ENCODE results near the gene SLIT2.

SLIT2 gene

GRCh38 chr4:20279381-20279780 is 27.7 kb downstream of the SLIT2 start:
- Mint-ChIP-seq H3K9me3 (peaks cover 3% of the 10 kb centered on the region), H3K27ac (no peak overlapping the region), H3K4me1 (no peaks in the 10 kb centered on the region), H3K36me3 (no peaks in the 10 kb centered on the region), H3K4me3 (no peak overlapping the region)
- no peak for ATAC-seq
- no peak for DNase-seq (ENCODE audit: low spot score in 2 of 2)

- no peak overlapping the region for H3K27ac Mint-ChIP-seq
- ATAC-seq (no peak), DNase-seq (ENCODE audit: low spot score in 2 of 2) (no peak)
- no peaks in the 10 kb centered on the region for H3K36me3 Mint-ChIP-seq
- no peaks in the 10 kb centered on the region for H3K4me1 Mint-ChIP-seq
- H3K4me3 Mint-ChIP-seq: no peak overlapping the region
- peaks cover 6% of the 10 kb centered on the region for H3K9me3 Mint-ChIP-seq
Observed at GRCh38 chr4:20281453-20281852, 29.7 kb downstream of the SLIT2 start.

- H3K4me3 Mint-ChIP-seq: no peak overlapping the region
- no peaks in the 10 kb centered on the region for H3K36me3 Mint-ChIP-seq
- no peak for DNase-seq (ENCODE audit: low spot score in 2 of 2)
- no peak for ATAC-seq
- H3K4me1 Mint-ChIP-seq: no peaks in the 10 kb centered on the region
- H3K9me3 Mint-ChIP-seq: peaks cover 6% of the 10 kb centered on the region
- no peak overlapping the region for H3K27ac Mint-ChIP-seq
Observed at GRCh38 chr4:20283039-20283438, 31.3 kb downstream of the SLIT2 start.

GRCh38 chr4:20284990-20285389 is 33.3 kb downstream of the SLIT2 start:
- H3K27ac Mint-ChIP-seq: no peak overlapping the region
- H3K36me3 Mint-ChIP-seq: no peaks in the 10 kb centered on the region
- no peaks in the 10 kb centered on the region for H3K4me1 Mint-ChIP-seq
- peaks cover 4% of the 10 kb centered on the region for H3K9me3 Mint-ChIP-seq
- ATAC-seq (no peak), DNase-seq (ENCODE audit: low spot score in 2 of 2) (no peak)
- no peak overlapping the region for H3K4me3 Mint-ChIP-seq

- no peaks in the 10 kb centered on the region for H3K36me3 Mint-ChIP-seq
- no peak for DNase-seq (ENCODE audit: low spot score in 2 of 2)
- H3K4me3 Mint-ChIP-seq: no peak overlapping the region
- H3K27ac Mint-ChIP-seq: no peak overlapping the region
- peaks cover 6% of the 10 kb centered on the region for H3K9me3 Mint-ChIP-seq
- no peak for ATAC-seq
- no peaks in the 10 kb centered on the region for H3K4me1 Mint-ChIP-seq
Observed at GRCh38 chr4:20287246-20287645, 35.5 kb downstream of the SLIT2 start.

- DNase-seq (ENCODE audit: low spot score in 2 of 2) (no peak), ATAC-seq (no peak)
- no peak overlapping the region for H3K4me3 Mint-ChIP-seq
- no peaks in the 10 kb centered on the region for H3K36me3 Mint-ChIP-seq
- no peaks in the 10 kb centered on the region for H3K4me1 Mint-ChIP-seq
- H3K27ac Mint-ChIP-seq: no peak overlapping the region
- H3K9me3 Mint-ChIP-seq: peaks cover 6% of the 10 kb centered on the region
Observed at GRCh38 chr4:20288047-20288650, 36.4 kb downstream of the SLIT2 start.

GRCh38 chr4:20288846-20289512 is 37.3 kb downstream of the SLIT2 start:
- Mint-ChIP-seq H3K4me1 (no peaks in the 10 kb centered on the region), H3K9me3 (peaks cover 6% of the 10 kb centered on the region), H3K27ac (no peak overlapping the region), H3K4me3 (no peak overlapping the region), H3K36me3 (no peaks in the 10 kb centered on the region)
- no peak for ATAC-seq
- DNase-seq (ENCODE audit: low spot score in 2 of 2): no peak

GRCh38 chr4:20289782-20290181 is 38.1 kb downstream of the SLIT2 start:
- no peak overlapping the region for H3K4me3 Mint-ChIP-seq
- H3K36me3 Mint-ChIP-seq: no peaks in the 10 kb centered on the region
- H3K27ac Mint-ChIP-seq: no peak overlapping the region
- DNase-seq (ENCODE audit: low spot score in 2 of 2): no peak
- H3K4me1 Mint-ChIP-seq: no peaks in the 10 kb centered on the region
- H3K9me3 Mint-ChIP-seq: peaks cover 6% of the 10 kb centered on the region
- ATAC-seq: no peak

GRCh38 chr4:20292739-20293138 is 41.0 kb downstream of the SLIT2 start:
- H3K27ac Mint-ChIP-seq: no peak overlapping the region
- no peaks in the 10 kb centered on the region for H3K36me3 Mint-ChIP-seq
- no peak for ATAC-seq
- no peak overlapping the region for H3K4me3 Mint-ChIP-seq
- no peak for DNase-seq (ENCODE audit: low spot score in 2 of 2)
- peaks cover 2% of the 10 kb centered on the region for H3K9me3 Mint-ChIP-seq
- H3K4me1 Mint-ChIP-seq: no peaks in the 10 kb centered on the region

GRCh38 chr4:20297261-20297660 is 45.6 kb downstream of the SLIT2 start:
- Mint-ChIP-seq H3K27ac (no peak overlapping the region), H3K4me3 (no peak overlapping the region), H3K9me3 (peaks cover 2% of the 10 kb centered on the region), H3K36me3 (no peaks in the 10 kb centered on the region), H3K4me1 (no peaks in the 10 kb centered on the region)
- ATAC-seq (no peak), DNase-seq (ENCODE audit: low spot score in 2 of 2) (no peak)

GRCh38 chr4:20297783-20298182 is 46.1 kb downstream of the SLIT2 start:
- no peaks in the 10 kb centered on the region for H3K4me1 Mint-ChIP-seq

GRCh38 chr4:20298455-20298854 is 46.8 kb downstream of the SLIT2 start:
- Mint-ChIP-seq H3K27ac (no peak overlapping the region), H3K4me1 (no peaks in the 10 kb centered on the region), H3K9me3 (peaks cover 5% of the 10 kb centered on the region), H3K4me3 (no peak overlapping the region), H3K36me3 (no peaks in the 10 kb centered on the region)
- ATAC-seq (no peak), DNase-seq (ENCODE audit: low spot score in 2 of 2) (no peak)

More at GRCh38 chr4:20297783-20298182, 46.1 kb downstream of the SLIT2 start:
- H3K27ac Mint-ChIP-seq: no peak overlapping the region
- no peak for ATAC-seq
- no peak for DNase-seq (ENCODE audit: low spot score in 2 of 2)
- H3K9me3 Mint-ChIP-seq: peaks cover 4% of the 10 kb centered on the region
- H3K4me3 Mint-ChIP-seq: no peak overlapping the region
- H3K36me3 Mint-ChIP-seq: no peaks in the 10 kb centered on the region

GRCh38 chr4:20298986-20299385 is 47.3 kb downstream of the SLIT2 start:
- no peaks in the 10 kb centered on the region for H3K4me1 Mint-ChIP-seq
- no peak for DNase-seq (ENCODE audit: low spot score in 2 of 2)

GRCh38 chr4:20299515-20299914 is 47.8 kb downstream of the SLIT2 start:
- DNase-seq (ENCODE audit: low spot score in 2 of 2): no peak
- Mint-ChIP-seq H3K27ac (no peak overlapping the region), H3K9me3 (peaks cover 8% of the 10 kb centered on the region), H3K4me3 (no peak overlapping the region), H3K36me3 (no peaks in the 10 kb centered on the region), H3K4me1 (no peaks in the 10 kb centered on the region)
- ATAC-seq: no peak

More at GRCh38 chr4:20298986-20299385, 47.3 kb downstream of the SLIT2 start:
- H3K27ac Mint-ChIP-seq: no peak overlapping the region
- no peak for ATAC-seq
- no peak overlapping the region for H3K4me3 Mint-ChIP-seq
- no peaks in the 10 kb centered on the region for H3K36me3 Mint-ChIP-seq
- H3K9me3 Mint-ChIP-seq: peaks cover 8% of the 10 kb centered on the region

- DNase-seq (ENCODE audit: low spot score in 2 of 2) (no peak), ATAC-seq (no peak)
- Mint-ChIP-seq H3K4me3 (no peak overlapping the region), H3K4me1 (no peaks in the 10 kb centered on the region), H3K9me3 (peaks cover 11% of the 10 kb centered on the region), H3K36me3 (no peaks in the 10 kb centered on the region), H3K27ac (no peak overlapping the region)
Observed at GRCh38 chr4:20301161-20301560, 49.5 kb downstream of the SLIT2 start.
